Activated B cell treated with CpG ODN at 0.5 μM for 24 hours (primary cell): ENCODE data around the gene ACYP1. TPM values are rescaled to one million over a fixed set of nuclear protein-coding genes. Genes with fewer than 3 reads are reported as not detected.

Source experiments
- ATAC-seq: fragments of 200-7000 bp; cut with Tn5 transposase; one replicate; pipeline ENCODE4 v1.10.0; 2021; ENCODE audit warnings: low read depth, mild to moderate bottlenecking, moderate library complexity
- CTCF ChIA-PET: fragments of 350-600 bp; sonication (Branson Sonifier 250); formaldehyde crosslinking; loops from one replicate; lab custom pipeline; 2021; ENCODE audit warnings: antibody characterized with exemption; lab: Charles Lee
- POLR2A ChIA-PET: fragments of 350-600 bp; sonication (Branson Sonifier 250); formaldehyde crosslinking; loops from one replicate; lab custom pipeline; 2021; ENCODE audit warnings: antibody characterized with exemption; lab: Charles Lee
- DNase-seq: peaks from one replicate; pipeline ENCODE4 v3.0.0; 2022
- H3K27ac Mint-ChIP-seq: one replicate; pipeline ENCODE4 v1.8.0; 2020; ENCODE audit warnings: mixed read lengths
- H3K27me3 Mint-ChIP-seq: one replicate; pipeline ENCODE4 v1.8.0; 2021; ENCODE audit warnings: mixed read lengths
- H3K36me3 Mint-ChIP-seq: one replicate; pipeline ENCODE4 v1.8.0; 2021; ENCODE audit warnings: low read depth, mixed read lengths
- H3K4me1 Mint-ChIP-seq: one replicate; pipeline ENCODE4 v1.8.0; 2021; ENCODE audit warnings: mixed read lengths
- H3K4me3 Mint-ChIP-seq: one replicate; pipeline ENCODE4 v1.8.0; 2020; ENCODE audit warnings: mild to moderate bottlenecking, mixed read lengths
- H3K9me3 Mint-ChIP-seq: one replicate; pipeline ENCODE4 v1.8.0; 2020; ENCODE audit warnings: mixed read lengths
- CTCF ChIP-seq: fragments of 200-600 bp; IDR thresholded peaks from one replicate; pipeline ENCODE4 v1.8.0; 2022; ENCODE audit warnings: antibody characterized with exemption, mild to moderate bottlenecking
- intact Hi-C: fragments of 100-400 bp; cut with micrococcal nuclease; formaldehyde crosslinking; loops from one replicate; pipeline ENCODE4 v1.15.1; 2024
- total RNA-seq: library from RNA; stranded (reverse); gene quantifications from 2 replicates; pipeline ENCODE4 v1.2.3, GENCODE V29; 2022

ACYP1 gene
- total RNA-seq, 1 donor from 2014 or later: 25.9 TPM

- DNase-seq (no peak), ATAC-seq (no peak)
- intact Hi-C loops: loop anchor here (2.0 kb wide), 2 partner anchors 19 to 47 kb away; partner anchors contain the start of genes EIF2B2 and ZC2HC1C
- ChIA-PET CTCF (interaction anchor here (0.5 to 1.4 kb wide), 2 partner anchors 15 to 106 kb away, joined by 4 read pairs; partner anchors contain the start of gene ACYP1), POLR2A (no interaction called here)
- Mint-ChIP-seq H3K9me3 (no peaks in the 10 kb centered on the region), H3K4me3 (peak overlapping the region; percentile 92), H3K27ac (no peak overlapping the region), H3K4me1 (peaks cover 27% of the 10 kb centered on the region), H3K36me3 (peaks cover 7% of the 10 kb centered on the region), H3K27me3 (no peaks in the 10 kb centered on the region)
- TF ChIP-seq CTCF: no peak
Measured at GRCh38 chr14:75049731-75050201, 14.1 kb downstream of the ACYP1 start.

GRCh38 chr14:75049136-75049535, 14.7 kb downstream of the ACYP1 start:
- ChIA-PET CTCF (interaction anchor here (0.5 to 1.4 kb wide), 3 partner anchors 15 to 105 kb away, joined by 4 to 5 read pairs (median 4); partner anchors contain the start of gene ACYP1), POLR2A (interaction anchor here (0.6 kb wide), 1 partner anchor 113 kb away, joined by 3 read pairs; no protein-coding TSS in a partner anchor)
- Mint-ChIP-seq H3K27me3 (no peaks in the 10 kb centered on the region), H3K9me3 (no peaks in the 10 kb centered on the region), H3K27ac (no peak overlapping the region), H3K4me3 (no peak overlapping the region), H3K36me3 (peaks cover 9% of the 10 kb centered on the region), H3K4me1 (peaks cover 29% of the 10 kb centered on the region)
- intact Hi-C loops: no loop called here
- DNase-seq (no peak), ATAC-seq (no peak)
- no peak for TF ChIP-seq CTCF

- no peaks in the 10 kb centered on the region for H3K27me3 Mint-ChIP-seq
- intact Hi-C loops: no loop called here
- DNase-seq (no peak), ATAC-seq (no peak)
- no peaks in the 10 kb centered on the region for H3K9me3 Mint-ChIP-seq
- peaks cover 29% of the 10 kb centered on the region for H3K4me1 Mint-ChIP-seq
- no peak overlapping the region for H3K4me3 Mint-ChIP-seq
- CTCF ChIA-PET: interaction anchor here (1.3 kb wide), 1 partner anchor 41 kb away, joined by 5 read pairs; no protein-coding TSS in a partner anchor
- H3K36me3 Mint-ChIP-seq: peaks cover 12% of the 10 kb centered on the region
- no peak overlapping the region for H3K27ac Mint-ChIP-seq
- no peak for TF ChIP-seq CTCF
- POLR2A ChIA-PET: no interaction called here
Measured at GRCh38 chr14:75048101-75048500, 15.7 kb downstream of the ACYP1 start.

GRCh38 chr14:75047506-75047905, 16.3 kb downstream of the ACYP1 start:
- no peak for TF ChIP-seq CTCF
- intact Hi-C loops: no loop called here
- ATAC-seq: no peak
- DNase-seq: no peak
- H3K36me3 Mint-ChIP-seq: peaks cover 12% of the 10 kb centered on the region
- no peaks in the 10 kb centered on the region for H3K27me3 Mint-ChIP-seq
- POLR2A ChIA-PET: no interaction called here
- H3K9me3 Mint-ChIP-seq: no peaks in the 10 kb centered on the region
- CTCF ChIA-PET: no interaction called here
- no peak overlapping the region for H3K4me3 Mint-ChIP-seq
- peaks cover 29% of the 10 kb centered on the region for H3K4me1 Mint-ChIP-seq
- no peak overlapping the region for H3K27ac Mint-ChIP-seq

- peaks cover 18% of the 10 kb centered on the region for H3K36me3 Mint-ChIP-seq
- CTCF ChIA-PET: no interaction called here
- POLR2A ChIA-PET: no interaction called here
- H3K4me1 Mint-ChIP-seq: peaks cover 34% of the 10 kb centered on the region
- ATAC-seq (no peak), DNase-seq (no peak)
- H3K27ac Mint-ChIP-seq: no peak overlapping the region
- H3K9me3 Mint-ChIP-seq: no peaks in the 10 kb centered on the region
- no peaks in the 10 kb centered on the region for H3K27me3 Mint-ChIP-seq
- no peak overlapping the region for H3K4me3 Mint-ChIP-seq
- intact Hi-C loops: no loop called here
- TF ChIP-seq CTCF: no peak
Measured at GRCh38 chr14:75046899-75047298, 16.9 kb downstream of the ACYP1 start.
